CD4-positive, alpha-beta T cell treated with Interleukin-4 for 1 hour (primary cell): ENCODE data around the gene SULT1C3.

Experiments
- DNase-seq, 2 donors: peaks; one replicate each; pipeline ENCODE4 v3.0.0-alpha.2; 2020 to 2022

SULT1C3 gene

GRCh38 chr2:108239786-108240185, at the start of gene SULT1C3:
Gene SULT1C3 (plus strand): TSS chr2:108239968. CDS start chr2:108247195, 7,227 bp downstream.
- DNase-seq: no peak

GRCh38 chr2:108193251-108193650, 46.5 kb upstream of the SULT1C3 start:
- DNase-seq: no peak

GRCh38 chr2:108194409-108195132, 45.2 kb upstream of the SULT1C3 start:
- no peak for DNase-seq

GRCh38 chr2:108195133-108195439, 44.7 kb upstream of the SULT1C3 start:
- no peak for DNase-seq

- no peak for DNase-seq
Observed at GRCh38 chr2:108199726-108200125, 40.0 kb upstream of the SULT1C3 start.

GRCh38 chr2:108200569-108200968, 39.2 kb upstream of the SULT1C3 start:
- DNase-seq: no peak

GRCh38 chr2:108212671-108213070, 27.1 kb upstream of the SULT1C3 start:
- DNase-seq: no peak

GRCh38 chr2:108215794-108216211, 24.0 kb upstream of the SULT1C3 start:
- no peak for DNase-seq

- no peak for DNase-seq
Observed at GRCh38 chr2:108217211-108217610, 22.6 kb upstream of the SULT1C3 start.

- DNase-seq: no peak
Observed at GRCh38 chr2:108219688-108220087, 20.1 kb upstream of the SULT1C3 start.

- no peak for DNase-seq
Observed at GRCh38 chr2:108220191-108220590, 19.6 kb upstream of the SULT1C3 start.

- DNase-seq: no peak
Observed at GRCh38 chr2:108220942-108221541, 18.7 kb upstream of the SULT1C3 start.

GRCh38 chr2:108222261-108222660, 17.5 kb upstream of the SULT1C3 start:
- no peak for DNase-seq

GRCh38 chr2:108223573-108223972, 16.2 kb upstream of the SULT1C3 start:
- no peak for DNase-seq

- DNase-seq: no peak
Observed at GRCh38 chr2:108224022-108224421, 15.7 kb upstream of the SULT1C3 start.

- no peak for DNase-seq
Observed at GRCh38 chr2:108226564-108226963, 13.2 kb upstream of the SULT1C3 start.

- no peak for DNase-seq
Observed at GRCh38 chr2:108228006-108228405, 11.8 kb upstream of the SULT1C3 start.

- DNase-seq: no peak
Observed at GRCh38 chr2:108228537-108228936, 11.2 kb upstream of the SULT1C3 start.

GRCh38 chr2:108229875-108230274, 9.9 kb upstream of the SULT1C3 start:
- no peak for DNase-seq

- DNase-seq: no peak
Observed at GRCh38 chr2:108235577-108235976, 4.2 kb upstream of the SULT1C3 start.

GRCh38 chr2:108236676-108237335, 3.0 kb upstream of the SULT1C3 start:
- no peak for DNase-seq

GRCh38 chr2:108240966-108241365, 1.2 kb downstream of the SULT1C3 start:
- no peak for DNase-seq

- no peak for DNase-seq
Observed at GRCh38 chr2:108243566-108243965, 3.8 kb downstream of the SULT1C3 start.

GRCh38 chr2:108244667-108245414, 5.1 kb downstream of the SULT1C3 start:
- no peak for DNase-seq
